SK-N-SH (cell line): ENCODE results near the gene LRRC49. TPM values are rescaled to one million over a fixed set of nuclear protein-coding genes. Genes with fewer than 3 reads are reported as not detected.

Experiments used
- CTCF ChIA-PET: fragments of 300-600, 350-600 bp; formaldehyde crosslinking; extraction: SDS; loops from one replicate; lab custom pipeline; 2021; lab: Yijun Ruan, JAX
- POLR2A ChIA-PET: fragments of 350-600 bp; sonication (Branson Sonifier 250); formaldehyde crosslinking; extraction: SDS; loops from one replicate; lab custom pipeline; 2020; ENCODE audit warnings: antibody characterized with exemption, inconsistent platforms; lab: Yijun Ruan, JAX
- DNase-seq: peaks from one replicate; pipeline ENCODE4 v3.0.0; 2012
- H2AFZ ChIP-seq: fragments of 200-600 bp; sonication (generic); 2 replicates; pipeline ENCODE4 v1.8.1; 2016; ENCODE audit warnings: antibody characterized with exemption, mild to moderate bottlenecking, low read depth
- H3F3A ChIP-seq: fragments of 200-600 bp; sonication (generic); replicated peaks from 2 replicates; pipeline ENCODE3; 2016; ENCODE audit warnings: antibody characterized with exemption, mild to moderate bottlenecking; ENCODE audit not compliant: insufficient read depth
- H3K27ac ChIP-seq, 2 experiments: fragments of 200-500 bp in 1 of 2; fragments of 200-600 bp in 1 of 2; sonication (Bioruptor generic) in 1 of 2; sonication (generic), shearing (Covaris generic) in 1 of 2; 2 replicates each; pipeline versions ENCODE4 v1.5.1 to v1.6.1; 2014 to 2016; ENCODE audit warnings: low read depth in 2 of 2, inconsistent platforms in 1 of 2, low read length in 1 of 2, mild to moderate bottlenecking in 1 of 2, mixed read lengths in 1 of 2
- H3K27me3 ChIP-seq: fragments of 200-600 bp; sonication (generic), shearing (Covaris generic); 2 replicates; pipeline ENCODE4 v1.6.1; 2016; ENCODE audit warnings: mixed run types; ENCODE audit not compliant: insufficient read depth
- H3K36me3 ChIP-seq, 2 experiments: fragments of 200-500 bp in 1 of 2; fragments of 200-600 bp in 1 of 2; sonication (Bioruptor generic) in 1 of 2; sonication (generic) in 1 of 2; replicated peaks in 1 of 2; 2 replicates each; pipeline versions ENCODE3 to v1.5.1; 2014 to 2016; ENCODE audit warnings: low read length in 1 of 2, mild to moderate bottlenecking in 1 of 2; ENCODE audit not compliant: insufficient read depth in 2 of 2, control insufficient read depth in 1 of 2
- H3K4me1 ChIP-seq, 2 experiments: fragments of 200-500 bp in 1 of 2; fragments of 200-600 bp in 1 of 2; sonication (Bioruptor generic) in 1 of 2; sonication (generic), shearing (Covaris generic) in 1 of 2; 2 replicates each; pipeline versions ENCODE4 v1.5.1 to v1.6.1; 2014 to 2016; ENCODE audit warnings: low read depth in 1 of 2, low read length in 1 of 2, mixed run types in 1 of 2; ENCODE audit not compliant: insufficient read depth in 2 of 2, control insufficient read depth in 1 of 2
- H3K4me2 ChIP-seq: fragments of 200-600 bp; sonication (generic), shearing (Covaris generic); 2 replicates; pipeline ENCODE4 v1.6.1; 2017; ENCODE audit warnings: mixed run types
- H3K4me3 ChIP-seq, 2 experiments: fragments of 200-500 bp in 1 of 2; fragments of 200-600 bp in 1 of 2; sonication (Bioruptor generic) in 1 of 2; sonication (generic), shearing (Covaris generic) in 1 of 2; 2 replicates each; pipeline versions ENCODE4 v1.5.1 to v1.8.1; 2014 to 2016; ENCODE audit warnings: low read depth in 2 of 2, inconsistent platforms in 1 of 2, low read length in 1 of 2, mild to moderate bottlenecking in 1 of 2, mixed read lengths in 1 of 2, moderate library complexity in 1 of 2
- H3K79me2 ChIP-seq: fragments of 200-600 bp; sonication (generic); 2 replicates; pipeline ENCODE4 v1.8.1; 2017; ENCODE audit warnings: mild to moderate bottlenecking; ENCODE audit not compliant: insufficient read depth
- H3K9ac ChIP-seq: fragments of 200-600 bp; sonication (generic); 2 replicates; pipeline ENCODE4 v1.6.1; 2017; ENCODE audit warnings: mixed run types
- H3K9me2 ChIP-seq: fragments of 200-600 bp; sonication (generic); 2 replicates; pipeline ENCODE4 v1.6.1; 2017; ENCODE audit warnings: mixed run types
- H3K9me3 ChIP-seq: fragments of 200-600 bp; sonication (generic); 2 replicates; pipeline ENCODE4 v1.6.1; 2017; ENCODE audit warnings: mixed run types, mild to moderate bottlenecking, moderate library complexity
- H4K20me1 ChIP-seq: fragments of 200-600 bp; sonication (generic); 2 replicates; pipeline ENCODE4 v1.6.1; 2017; ENCODE audit warnings: mild to moderate bottlenecking, mixed run types; ENCODE audit not compliant: insufficient read depth
- CHD2 ChIP-seq: fragments of 150-350 bp; IDR thresholded peaks from 2 replicates; pipeline ENCODE4 v1.6.1; 2018; ENCODE audit warnings: low read length; ENCODE audit not compliant: partially characterized antibody
- EP300 ChIP-seq, 2 experiments: IDR thresholded peaks; 2 replicates each; pipeline versions ENCODE4 v1.4.0 to v1.6.1; 2012; ENCODE audit warnings: borderline replicate concordance in 1 of 2, low read depth in 1 of 2, low read length in 1 of 2
- FOSL2 ChIP-seq: IDR thresholded peaks from 2 replicates; pipeline ENCODE4 v1.4.0; 2012; ENCODE audit warnings: low read depth, mild to moderate bottlenecking, moderate library complexity, borderline replicate concordance
- FOXJ3 ChIP-seq: sonication (generic); formaldehyde crosslinking; IDR thresholded peaks from 2 replicates; pipeline ENCODE4 v1.5.1; 2020; ENCODE audit warnings: mild to moderate bottlenecking, missing genetic modification reagents
- GABPA ChIP-seq: IDR thresholded peaks from 2 replicates; pipeline ENCODE4 v1.4.0; 2012; ENCODE audit warnings: low read depth, mild to moderate bottlenecking
- GATA2 ChIP-seq: sonication (generic); formaldehyde crosslinking; IDR thresholded peaks from 2 replicates; pipeline ENCODE4 v1.5.0; 2020; ENCODE audit warnings: mild to moderate bottlenecking, missing genetic modification reagents
- IRF3 ChIP-seq: fragments of 150-350 bp; IDR thresholded peaks from 2 replicates; pipeline ENCODE4 v1.6.1; 2016; ENCODE audit warnings: mild to moderate bottlenecking, low read depth, low read length
- JUND ChIP-seq: IDR thresholded peaks from 2 replicates; pipeline ENCODE4 v1.4.0; 2012
- MXI1 ChIP-seq: IDR thresholded peaks from 2 replicates; pipeline ENCODE4 v1.6.1; 2012; ENCODE audit warnings: mild to moderate bottlenecking, low read depth, low read length, improper control_type of control experiment
- NFIC ChIP-seq: IDR thresholded peaks from 2 replicates; pipeline ENCODE4 v1.4.0; 2012; ENCODE audit warnings: borderline replicate concordance
- NRF1 ChIP-seq: IDR thresholded peaks from 2 replicates; pipeline ENCODE4 v1.6.1; 2012; ENCODE audit warnings: low read depth, mild to moderate bottlenecking, low read length
- PBX3 ChIP-seq: IDR thresholded peaks from 2 replicates; pipeline ENCODE4; 2012
- POLR2AphosphoS5 ChIP-seq: IDR thresholded peaks from 2 replicates; pipeline ENCODE4 v1.6.1; 2012; ENCODE audit warnings: low read depth, low read length
- RCOR1 ChIP-seq: fragments of 150-350 bp; IDR thresholded peaks from 2 replicates; pipeline ENCODE4 v1.6.1; 2017; ENCODE audit warnings: antibody characterized with exemption, low read length
- REST ChIP-seq: IDR thresholded peaks from 2 replicates; pipeline ENCODE4 v1.6.1; 2012; ENCODE audit warnings: mild to moderate bottlenecking, low read depth, low read length, moderate library complexity
- RXRA ChIP-seq: IDR thresholded peaks from 2 replicates; pipeline ENCODE4 v1.4.0; 2012; ENCODE audit warnings: low read depth, mild to moderate bottlenecking, borderline replicate concordance
- USF2 ChIP-seq: fragments of 150-350 bp; IDR thresholded peaks from 2 replicates; pipeline ENCODE4 v1.6.1; 2017; ENCODE audit warnings: antibody characterized with exemption, low read length, low read depth, borderline replicate concordance
- YY1 ChIP-seq: IDR thresholded peaks from 2 replicates; pipeline ENCODE4 v1.4.0; 2012; ENCODE audit warnings: low read depth, mild to moderate bottlenecking
- ZBTB33 ChIP-seq: IDR thresholded peaks from 2 replicates; pipeline ENCODE4 v1.4.0; 2012; ENCODE audit warnings: low read depth, borderline replicate concordance
- WGBS: methylation state at CpG from one replicate; pipeline ENCODE4 v1.1.6; 2017; ENCODE audit warnings: low lambda C conversion rate; 5-methylcytosine and 5-hydroxymethylcytosine counted together
- polyA plus RNA-seq, 3 experiments: library from polyadenylated mRNA; depleted of rRNA; stranded (reverse); fragments of >200 nt; gene quantifications; 2 replicates each; pipeline ENCODE4 v1.2.3, GENCODE V29; 2012

The LRRC49 gene
- polyA plus RNA-seq, 1 of the 3 experiments (the other 2 are of a cell fraction), result 7.2 TPM

GRCh38 chr15:71054286-71054952 lies 161.8 kb downstream of the LRRC49 start:
- ChIA-PET CTCF (no interaction called here), POLR2A (no interaction called here)
- no peak for DNase-seq
- Histone ChIP-seq H4K20me1 (no peaks in the 10 kb centered on the region), H3K27ac (peak overlapping the region in 1 of 2 experiments; percentile 97; a peak in 3 of 4 replicates), H3K4me1 (peaks cover 0 to 35% of the 10 kb centered on the region in 2 experiments; a peak in 3 of 4 replicates), H2AFZ (no peak overlapping the region), H3K9me3 (peaks cover 18% of the 10 kb centered on the region), H3F3A (peaks cover 14% of the 10 kb centered on the region), H3K27me3 (no peaks in the 10 kb centered on the region), H3K4me2 (no peak overlapping the region), H3K4me3 (no peak overlapping the region), H3K79me2 (no peaks in the 10 kb centered on the region), H3K9ac (0 out of 2 replicates have a peak overlapping the region, but pooled peaks have one; percentile 6), H3K9me2 (no peaks in the 10 kb centered on the region; the same call in 1 of the 2 replicates)
- TF ChIP-seq JUND (no peak), RXRA (no peak), GATA2 (CRISPR knock-in tag) (no peak), POLR2AphosphoS5 (no peak), NRF1 (no peak), ZBTB33 (no peak), IRF3 (no peak), EP300 (IDR thresholded peaks at IDR 0.05; ENCODE audit: borderline replicate concordance in 1 of 2, low read depth in 1 of 2, low read length in 1 of 2) (no peak), FOXJ3 (no peak), YY1 (no peak), PBX3 (no peak), REST (no peak), GABPA (no peak), MXI1 (no peak), FOSL2 (no peak), NFIC (no peak), CHD2 (no peak), USF2 (no peak), RCOR1 (no peak)
- TF ChIP-seq, all 33 proteins: peak for 0
- WGBS, result 87% methylated on average over 2 of the region's 2 CpGs
- H3K36me3 ChIP-seq, result peaks cover 3 to 28% of the 10 kb centered on the region in 2 experiments
